Measurements from ENCODE around the gene NSG2. TPM values are rescaled to one million over a fixed set of nuclear protein-coding genes. Genes with fewer than 3 reads are reported as not detected.

NSG2 gene
- total and polyA plus RNA-seq, 2 experiments from 2014 or later = 0.33 TPM; not detected in 1

- H3K36me3 ChIP-seq (replicated peaks; ENCODE audit: insufficient read depth, low read depth) = no peaks in the 10 kb centered on the region
- no peaks in the 10 kb centered on the region for H3K4me1 ChIP-seq (ENCODE audit: insufficient read depth)
- TF ChIP-seq EZH2 (IDR thresholded peaks at IDR 0.05; ENCODE audit: borderline replicate concordance) (no peak), EZH2phosphoT487 (IDR thresholded peaks at IDR 0.05; ENCODE audit: low read depth, severe bottlenecking, unreplicated experiment) (no peak), CTCF (IDR thresholded peaks at IDR 0.05; ENCODE audit: poor library complexity) (no peak)
- no peak overlapping the region for H2AFZ ChIP-seq
- no peaks in the 10 kb centered on the region for H3K9me3 ChIP-seq (ENCODE audit: low read depth)
- no peak for DNase-seq (ENCODE audit: low spot score)
- WGBS (ENCODE audit: low lambda C conversion rate, missing lambda C conversion rate) = 55% methylated on average over 4 of the region's 4 CpGs
- H3K27ac ChIP-seq = no peak overlapping the region
- H3K4me3 ChIP-seq = no peak overlapping the region
- H3K79me2 ChIP-seq = no peaks in the 10 kb centered on the region
- no peaks in the 10 kb centered on the region for H3K9me2 ChIP-seq (replicated peaks; ENCODE audit: insufficient read depth)
- no peak overlapping the region for H3K4me2 ChIP-seq
- H3K27me3 ChIP-seq = peaks cover 4% of the 10 kb centered on the region
- H4K20me1 ChIP-seq (ENCODE audit: insufficient read depth, poor library complexity, severe bottlenecking) = no peaks in the 10 kb centered on the region
These were observed 23.0 kb upstream of the NSG2 start for GRCh38 chr5:174022384-174023095.

DNA sequence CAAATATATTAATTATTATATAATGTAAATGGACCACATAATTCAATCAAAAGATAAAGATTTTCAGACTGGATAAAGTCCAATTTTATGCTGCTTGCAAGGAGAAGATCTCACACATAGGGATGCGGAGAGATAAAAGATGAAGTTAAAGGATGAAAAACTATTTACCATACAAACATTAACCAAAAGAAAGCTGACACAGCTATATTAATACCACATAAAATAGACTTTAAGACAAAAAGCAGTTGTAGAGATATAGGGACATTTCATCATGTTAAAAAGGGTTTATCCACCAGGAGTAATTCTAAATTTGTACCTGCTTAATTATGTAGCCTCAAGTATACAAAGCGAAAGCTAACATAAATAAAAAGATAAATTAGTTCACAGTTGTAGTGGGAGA, 15.2 kb upstream of the NSG2 start:
- no peak overlapping the region for H2AFZ ChIP-seq
- WGBS (ENCODE audit: low lambda C conversion rate, missing lambda C conversion rate) = 89% methylated on average over 2 of the region's 2 CpGs
- H3K4me1 ChIP-seq (ENCODE audit: insufficient read depth) = no peaks in the 10 kb centered on the region
- H3K4me3 ChIP-seq = no peak overlapping the region
- H3K27me3 ChIP-seq = no peaks in the 10 kb centered on the region
- TF ChIP-seq EZH2phosphoT487 (IDR thresholded peaks at IDR 0.05; ENCODE audit: low read depth, severe bottlenecking, unreplicated experiment) (no peak), EZH2 (IDR thresholded peaks at IDR 0.05; ENCODE audit: borderline replicate concordance) (no peak), CTCF (IDR thresholded peaks at IDR 0.05; ENCODE audit: poor library complexity) (no peak)
- H3K36me3 ChIP-seq (replicated peaks; ENCODE audit: insufficient read depth, low read depth) = no peaks in the 10 kb centered on the region
- H3K9me3 ChIP-seq (ENCODE audit: low read depth) = no peaks in the 10 kb centered on the region
- H4K20me1 ChIP-seq (ENCODE audit: insufficient read depth, poor library complexity, severe bottlenecking) = no peaks in the 10 kb centered on the region
- no peaks in the 10 kb centered on the region for H3K79me2 ChIP-seq
- DNase-seq (ENCODE audit: low spot score) = no peak
- H3K9me2 ChIP-seq (replicated peaks; ENCODE audit: insufficient read depth) = no peaks in the 10 kb centered on the region
- H3K27ac ChIP-seq = no peak overlapping the region
- no peak overlapping the region for H3K4me2 ChIP-seq

- Histone ChIP-seq H3K4me2 (no peak overlapping the region), H2AFZ (no peak overlapping the region), H3K36me3 (replicated peaks; ENCODE audit: insufficient read depth, low read depth) (no peaks in the 10 kb centered on the region), H3K27me3 (no peaks in the 10 kb centered on the region), H4K20me1 (ENCODE audit: insufficient read depth, poor library complexity, severe bottlenecking) (no peaks in the 10 kb centered on the region), H3K4me3 (no peak overlapping the region), H3K79me2 (no peaks in the 10 kb centered on the region), H3K4me1 (ENCODE audit: insufficient read depth) (no peaks in the 10 kb centered on the region), H3K9me3 (ENCODE audit: low read depth) (no peaks in the 10 kb centered on the region), H3K9me2 (replicated peaks; ENCODE audit: insufficient read depth) (no peaks in the 10 kb centered on the region), H3K27ac (no peak overlapping the region)
- DNase-seq (ENCODE audit: low spot score) = no peak
- TF ChIP-seq CTCF (IDR thresholded peaks at IDR 0.05; ENCODE audit: poor library complexity) = no peak
- TF ChIP-seq EZH2 (IDR thresholded peaks at IDR 0.05; ENCODE audit: borderline replicate concordance) = no peak
- no peak for TF ChIP-seq EZH2phosphoT487 (IDR thresholded peaks at IDR 0.05; ENCODE audit: low read depth, severe bottlenecking, unreplicated experiment)
- WGBS (ENCODE audit: low lambda C conversion rate, missing lambda C conversion rate) = 79% methylated on average over 6 of the region's 6 CpGs
These were observed 846 bp upstream of the NSG2 start for GRCh38 chr5:174044466-174045254.

All from hepatocyte (in vitro differentiated cells).